Right atrium auricular region (tissue), 2 donors: Measurements from ENCODE around the gene NCAPH2. TPM values are rescaled to one million over a fixed set of nuclear protein-coding genes. Genes with fewer than 3 reads are reported as not detected.

ENCODE experiments used
- DNase-seq: peaks from one replicate; pipeline ENCODE4 v3.0.0-alpha.2; 2019; ENCODE audit warnings: low spot score
- H3K27ac ChIP-seq, 2 donors: fragments of 200-600 bp; sonication (generic); 1 replicate in 1 of 2; 2 replicates in 1 of 2; pipeline ENCODE4 v1.5.1; 2016 to 2019
- H3K27me3 ChIP-seq, 2 donors: fragments of 200-600 bp; sonication (generic); one replicate each; pipeline versions ENCODE4 v1.5.1 to v1.6.0; 2017 to 2019
- H3K36me3 ChIP-seq: fragments of 200-600 bp; sonication (generic); one replicate; pipeline ENCODE4 v1.5.1; 2016
- H3K4me1 ChIP-seq, 2 donors: fragments of 200-600 bp; sonication (generic); one replicate each; pipeline versions ENCODE4 v1.5.1 to v1.6.0; 2017 to 2019
- H3K4me3 ChIP-seq, 2 donors: fragments of 200-600 bp; sonication (generic); 1 replicate in 1 of 2; 2 replicates in 1 of 2; pipeline ENCODE4 v1.5.1; 2017 to 2019; ENCODE audit warnings: mild to moderate bottlenecking in 1 of 2, moderate library complexity in 1 of 2
- H3K9me3 ChIP-seq, 2 donors: fragments of 200-600 bp; sonication (generic); one replicate each; pipeline ENCODE4 v1.5.1; 2019
- CTCF ChIP-seq, 2 donors: fragments of 200-600 bp; sonication (generic); IDR thresholded peaks; one replicate each; pipeline ENCODE4 v1.5.1; 2019; ENCODE audit warnings: antibody characterized with exemption in 2 of 2
- total RNA-seq, 2 donors: library from RNA; depleted of rRNA; stranded (reverse); fragments of >200 nt; gene quantifications; one replicate each; pipeline ENCODE4 v1.1.0, GENCODE V29; 2016

The NCAPH2 gene
- total RNA-seq, 2 donors from 2014 or later, result 19.5 to 33.4 TPM

DNA sequence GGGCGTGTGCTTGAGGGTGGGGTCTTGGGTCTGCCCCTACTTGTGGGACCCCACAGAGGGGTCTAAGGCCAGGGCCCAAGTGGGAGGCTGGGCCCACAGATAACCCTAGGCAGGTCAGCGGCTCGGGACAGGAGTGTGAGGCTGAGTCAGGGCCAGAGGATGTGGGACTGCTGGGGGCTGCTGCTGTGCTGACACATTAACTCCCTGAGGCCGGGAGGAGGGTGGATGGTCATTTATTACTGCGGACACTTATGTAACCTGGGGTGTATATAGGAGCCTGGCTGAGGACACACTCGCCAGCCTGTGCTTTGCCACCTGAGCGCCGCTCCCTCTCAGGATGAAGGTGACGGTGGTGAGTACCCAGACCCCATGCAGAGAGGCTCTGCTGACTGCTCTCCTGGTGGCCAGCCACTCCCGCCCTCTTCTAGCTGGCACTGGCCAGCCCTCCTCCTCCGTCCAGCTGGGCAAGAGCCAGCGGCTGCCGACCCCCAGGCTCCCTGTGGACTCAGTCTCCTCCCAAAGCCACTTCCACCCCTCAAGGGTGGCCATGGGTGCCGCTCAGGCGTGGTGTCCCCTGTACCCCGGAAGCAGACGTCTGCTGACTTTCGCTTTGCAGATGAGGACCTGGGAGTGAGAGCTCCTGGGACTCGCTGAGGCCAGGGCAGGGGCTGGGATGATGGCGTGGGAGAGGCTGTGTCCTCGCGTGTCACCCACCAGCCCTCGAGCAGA is 21.3 kb upstream of the NCAPH2 start, which contains the start of gene MIOX:
Gene MIOX, plus strand, starts transcription at position 299 of the 729 bp plus-strand sequence. Its CDS starts 39 bp downstream, at position 338.
- Histone ChIP-seq H3K9me3 (no peaks in the 10 kb centered on the region), H3K27ac (no peak within 1 kb of the TSS), H3K27me3 (peaks cover 6 to 13% of the 10 kb centered on the region in 2 donors), H3K36me3 (no peaks in the 10 kb centered on the region), H3K4me3 (no peak within 1 kb of the TSS), H3K4me1 (peaks cover 0 to 5% of the 10 kb centered on the region in 2 donors)
- no peak for TF ChIP-seq CTCF (IDR thresholded peaks at IDR 0.05)
- no peak for DNase-seq

GRCh38 chr22:50487290-50488005 is 20.6 kb upstream of the NCAPH2 start:
- no peak overlapping the region for H3K27ac ChIP-seq
- no peak overlapping the region for H3K4me3 ChIP-seq
- TF ChIP-seq CTCF (IDR thresholded peaks at IDR 0.05), result no peak
- no peak for DNase-seq
- H3K27me3 ChIP-seq, result peaks cover 0 to 6% of the 10 kb centered on the region in 2 donors
- no peaks in the 10 kb centered on the region for H3K9me3 ChIP-seq
- H3K4me1 ChIP-seq, result no peaks in the 10 kb centered on the region
- no peaks in the 10 kb centered on the region for H3K36me3 ChIP-seq

DNA sequence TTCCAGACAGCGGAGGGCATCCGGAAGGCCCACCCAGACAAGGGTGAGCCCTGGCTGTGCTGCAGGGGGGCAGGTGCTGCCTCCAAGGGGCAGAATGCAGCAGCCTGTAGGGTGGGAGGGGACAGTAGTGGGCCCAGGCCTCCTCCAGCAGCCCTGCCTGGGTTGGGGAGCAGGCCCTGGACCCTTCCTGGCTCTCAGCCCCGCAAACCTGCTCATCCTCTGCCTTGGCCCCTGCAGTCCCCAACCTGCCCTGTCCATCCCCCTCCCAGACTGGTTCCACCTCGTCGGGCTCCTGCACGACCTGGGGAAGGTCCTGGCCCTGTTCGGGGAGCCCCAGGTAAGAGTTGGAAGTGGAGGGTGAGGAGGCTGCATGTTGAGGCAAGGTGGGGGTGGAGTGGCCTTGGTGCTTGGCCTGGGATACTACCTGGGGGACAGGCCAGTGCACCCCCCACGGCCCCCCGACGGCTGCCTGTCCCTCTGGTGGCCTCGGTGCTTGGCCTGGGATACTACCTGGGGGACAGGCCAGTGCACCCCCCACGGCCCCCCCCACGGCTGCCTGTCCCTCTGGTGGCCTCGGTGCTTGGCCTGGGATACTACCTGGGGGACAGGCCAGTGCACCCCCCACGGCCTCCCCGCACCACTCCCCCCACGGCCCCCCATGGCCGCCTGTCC is 19.9 kb upstream of the NCAPH2 start:
- TF ChIP-seq CTCF (IDR thresholded peaks at IDR 0.05), result no peak
- Histone ChIP-seq H3K4me1 (no peaks in the 10 kb centered on the region), H3K9me3 (no peaks in the 10 kb centered on the region), H3K36me3 (no peaks in the 10 kb centered on the region), H3K27me3 (no peaks in the 10 kb centered on the region), H3K4me3 (no peak overlapping the region), H3K27ac (no peak overlapping the region)
- DNase-seq, result no peak

DNA sequence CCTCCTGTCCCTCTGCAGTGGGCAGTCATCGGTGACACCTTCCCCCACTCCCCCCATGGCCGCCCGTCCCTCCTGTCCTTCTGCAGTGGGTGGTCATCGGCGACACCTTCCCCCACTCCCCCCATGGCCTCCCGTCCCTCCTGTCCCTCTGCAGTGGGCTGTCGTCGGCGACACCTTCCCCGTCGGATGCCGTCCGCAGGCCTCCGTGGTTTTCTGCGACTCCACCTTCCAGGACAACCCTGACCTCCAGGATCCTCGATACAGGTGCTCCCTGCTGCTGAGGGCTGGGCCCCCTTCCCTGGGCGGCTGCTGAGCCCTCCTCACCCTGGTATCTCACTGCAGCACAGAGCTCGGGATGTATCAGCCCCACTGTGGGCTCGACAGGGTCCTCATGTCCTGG is 19.1 kb upstream of the NCAPH2 start:
- H3K27me3 ChIP-seq, result no peaks in the 10 kb centered on the region
- no peak overlapping the region for H3K27ac ChIP-seq
- no peak for DNase-seq
- H3K4me3 ChIP-seq, result no peak overlapping the region
- no peaks in the 10 kb centered on the region for H3K4me1 ChIP-seq
- no peaks in the 10 kb centered on the region for H3K9me3 ChIP-seq
- TF ChIP-seq CTCF (IDR thresholded peaks at IDR 0.05), result no peak
- H3K36me3 ChIP-seq, result no peaks in the 10 kb centered on the region

DNA sequence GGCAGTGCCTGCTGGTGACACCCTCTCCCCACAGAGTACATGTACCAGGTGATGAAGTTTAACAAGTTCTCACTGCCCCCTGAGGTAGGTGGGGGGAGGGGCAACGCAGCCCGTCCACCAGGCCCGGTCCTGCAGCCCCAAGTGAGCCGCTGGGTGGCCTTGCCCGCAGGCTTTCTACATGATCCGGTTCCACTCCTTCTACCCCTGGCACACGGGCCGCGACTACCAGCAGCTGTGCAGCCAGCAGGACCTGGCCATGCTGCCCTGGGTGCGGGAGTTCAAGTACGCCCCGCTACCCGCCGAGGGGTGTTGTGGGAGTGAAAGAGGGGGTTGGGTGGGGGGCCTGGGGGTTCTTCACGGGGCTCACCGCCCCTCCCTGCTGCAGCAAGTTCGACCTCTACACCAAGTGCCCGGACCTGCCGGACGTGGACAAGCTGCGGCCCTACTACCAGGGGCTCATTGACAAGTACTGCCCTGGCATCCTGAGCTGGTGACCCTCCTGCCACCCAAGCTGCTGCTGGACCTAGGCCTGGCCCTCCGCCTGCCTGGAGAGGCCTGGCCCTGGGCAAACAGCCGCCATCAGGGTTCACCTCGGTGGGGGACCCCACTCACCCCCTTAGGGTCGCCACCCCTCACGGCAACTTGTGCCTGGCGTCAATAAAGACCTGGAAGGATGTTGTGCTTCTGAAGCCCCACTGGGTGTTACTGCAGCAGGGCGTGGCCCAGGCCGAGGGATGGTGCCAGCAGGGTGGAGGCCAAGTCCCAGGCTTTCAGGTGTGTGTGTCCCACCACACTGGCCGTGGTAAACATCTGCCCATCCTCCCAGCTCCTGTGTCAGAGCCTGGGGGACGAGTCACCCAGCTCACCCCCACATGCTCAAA is 18.4 kb upstream of the NCAPH2 start:
- no peaks in the 10 kb centered on the region for H3K36me3 ChIP-seq
- DNase-seq, result no peak
- no peak overlapping the region for H3K27ac ChIP-seq
- TF ChIP-seq CTCF (IDR thresholded peaks at IDR 0.05), result no peak
- H3K27me3 ChIP-seq, result no peaks in the 10 kb centered on the region
- H3K4me3 ChIP-seq, result no peak overlapping the region
- H3K9me3 ChIP-seq, result no peaks in the 10 kb centered on the region
- H3K4me1 ChIP-seq, result no peaks in the 10 kb centered on the region
